HG02588 (cell line): ENCODE measurements around the gene TFF2.

Experiments used
- ATAC-seq: cut with Tn5 transposase; IDR thresholded peaks from one replicate; pipeline ENCODE4 v1.9.1; 2021; ENCODE audit warnings: mild to moderate bottlenecking, moderate library complexity; ENCODE audit not compliant: unreplicated experiment

The TFF2 gene

DNA sequence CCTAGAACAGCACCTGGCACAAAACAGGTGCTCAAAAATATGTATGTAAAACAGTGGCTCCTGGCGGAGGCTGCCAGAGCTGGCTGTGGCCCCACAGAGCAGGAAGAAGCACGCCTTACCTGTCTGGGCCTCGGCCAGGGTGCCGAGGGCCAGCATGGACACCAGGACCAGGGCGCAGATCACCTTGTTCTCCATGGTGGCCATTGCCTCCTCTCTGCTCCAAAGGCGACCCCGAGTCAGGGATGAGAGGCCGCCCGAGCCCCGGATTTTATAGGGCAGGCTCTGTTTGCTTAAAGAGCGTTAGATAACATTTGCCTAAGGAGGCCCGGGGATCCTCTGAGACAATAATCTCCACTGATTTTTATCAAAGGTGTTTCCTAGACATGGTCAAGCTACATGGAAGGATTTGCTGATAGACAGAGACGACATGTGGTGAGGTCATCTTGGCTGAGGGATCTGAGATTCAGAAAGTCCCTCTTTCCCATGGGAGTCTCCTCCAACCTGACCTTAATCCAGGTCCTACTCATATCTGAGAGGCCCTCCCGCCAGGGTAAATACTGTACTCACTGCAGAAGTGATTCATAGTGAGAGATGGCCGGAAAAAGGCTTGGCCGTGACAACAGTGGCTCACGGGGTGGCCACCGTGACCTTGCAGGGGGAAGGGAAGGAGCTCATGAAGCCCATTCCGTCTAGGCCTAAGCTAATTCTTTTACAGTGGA, 15.7 kb upstream of the TFF2 start, which contains the start of gene TFF1:
Gene TFF1 (minus strand): TSS at position 244 of the 719 bp plus-strand sequence. CDS start 40 bp downstream, at position 204.
- ATAC-seq: no peak

DNA sequence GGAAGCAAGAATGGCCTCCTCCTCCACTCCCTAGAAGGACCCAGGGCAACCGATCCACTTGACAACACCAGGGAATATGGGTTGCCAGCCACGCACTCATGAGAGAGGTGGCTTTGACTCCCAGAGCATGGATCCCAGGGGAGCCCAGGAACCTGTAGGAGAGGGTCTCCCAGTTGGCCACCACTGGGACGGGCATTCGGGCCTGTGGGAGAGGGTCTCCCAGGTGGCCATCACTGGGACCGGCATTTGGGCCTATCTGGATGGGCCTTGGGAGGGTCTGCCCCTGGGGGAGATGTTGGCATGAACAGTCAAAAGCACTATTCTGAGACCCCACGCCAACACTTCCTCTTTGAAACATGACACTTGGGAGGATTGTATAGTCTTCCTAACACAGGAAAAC, 15.0 kb upstream of the TFF2 start:
- no peak for ATAC-seq

DNA sequence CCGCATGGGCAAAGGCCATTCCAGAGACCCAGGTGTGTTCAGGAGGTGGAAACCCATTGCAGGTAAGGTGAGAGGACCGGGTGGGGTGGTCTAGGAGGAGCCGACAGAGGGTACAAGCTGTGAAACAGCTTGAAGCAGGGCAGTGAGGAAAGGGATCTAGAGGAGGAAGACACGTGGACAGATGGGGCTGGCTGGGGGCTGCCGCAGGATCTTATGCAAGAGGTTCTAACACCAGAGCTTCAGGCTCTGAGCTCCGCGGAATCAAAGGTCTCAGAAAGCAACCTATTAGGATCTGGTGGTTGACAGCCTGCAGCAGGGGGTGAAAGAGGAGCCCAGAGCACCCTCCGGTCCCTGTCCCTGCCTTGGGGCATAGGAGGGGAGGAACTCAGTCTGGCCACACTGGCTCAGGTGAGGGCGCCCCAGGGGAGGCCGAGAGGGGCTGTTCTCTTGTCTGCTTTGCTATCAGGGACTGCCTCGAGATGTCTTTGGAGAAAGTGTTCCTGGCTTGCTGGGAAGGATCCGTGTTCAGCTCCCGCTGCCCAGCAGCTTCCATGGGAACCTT, 13.6 kb upstream of the TFF2 start:
- no peak for ATAC-seq

DNA sequence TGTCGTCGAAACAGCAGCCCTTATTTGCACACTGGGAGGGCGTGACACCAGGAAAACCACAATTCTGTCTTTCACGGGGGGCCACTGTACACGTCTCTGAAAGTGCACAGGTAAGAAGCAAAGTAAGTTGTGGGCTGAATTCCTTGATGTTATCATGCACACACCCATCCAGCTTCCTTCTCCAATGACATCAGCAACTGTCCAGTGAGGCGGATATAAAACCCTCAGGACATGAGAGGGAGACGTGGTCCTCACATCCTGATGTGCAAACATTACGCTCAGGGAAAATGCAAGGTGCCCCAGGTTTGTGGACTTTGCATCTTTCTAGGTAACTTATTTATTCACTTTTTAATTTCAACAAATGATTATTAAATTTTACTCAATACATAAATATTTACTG, 12.5 kb upstream of the TFF2 start:
- no peak for ATAC-seq

DNA sequence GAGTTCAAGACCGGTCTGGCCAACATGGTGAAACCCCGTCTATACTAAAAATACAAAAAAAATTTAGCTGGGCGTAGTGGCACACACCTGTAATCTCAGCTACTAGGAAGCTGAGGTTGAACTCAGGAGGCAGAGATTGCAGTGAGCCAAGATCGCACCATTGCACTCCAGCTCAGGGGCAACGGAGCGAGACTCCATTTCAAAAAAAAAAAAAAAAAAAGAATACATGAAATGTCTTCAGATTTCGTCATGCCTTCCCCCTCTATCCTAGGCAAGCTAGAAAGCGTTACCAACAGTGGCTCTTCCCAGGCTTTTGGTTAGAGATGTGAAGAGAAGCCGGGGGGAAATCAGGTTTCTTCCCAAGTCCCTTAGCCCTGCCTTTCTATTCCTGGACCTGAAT, 11.9 kb upstream of the TFF2 start:
- no peak for ATAC-seq

DNA sequence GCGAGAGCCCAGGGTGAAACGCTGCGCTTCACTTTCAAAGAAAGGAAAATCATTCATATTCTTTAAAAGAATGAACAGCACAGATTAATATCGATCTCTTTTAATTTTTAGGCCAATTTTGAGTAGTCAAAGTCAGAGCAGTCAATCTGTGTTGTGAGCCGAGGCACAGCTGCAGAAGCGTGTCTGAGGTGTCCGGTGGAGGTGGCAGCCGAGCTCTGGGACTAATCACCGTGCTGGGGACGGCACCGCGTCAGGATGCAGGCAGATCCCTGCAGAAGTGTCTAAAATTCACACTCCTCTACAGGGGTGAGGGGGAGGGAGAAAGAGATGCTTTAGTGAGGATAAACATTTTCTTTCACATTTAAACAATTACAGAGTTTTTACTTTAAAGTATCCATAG, 11.4 kb upstream of the TFF2 start:
- ATAC-seq: no peak

DNA sequence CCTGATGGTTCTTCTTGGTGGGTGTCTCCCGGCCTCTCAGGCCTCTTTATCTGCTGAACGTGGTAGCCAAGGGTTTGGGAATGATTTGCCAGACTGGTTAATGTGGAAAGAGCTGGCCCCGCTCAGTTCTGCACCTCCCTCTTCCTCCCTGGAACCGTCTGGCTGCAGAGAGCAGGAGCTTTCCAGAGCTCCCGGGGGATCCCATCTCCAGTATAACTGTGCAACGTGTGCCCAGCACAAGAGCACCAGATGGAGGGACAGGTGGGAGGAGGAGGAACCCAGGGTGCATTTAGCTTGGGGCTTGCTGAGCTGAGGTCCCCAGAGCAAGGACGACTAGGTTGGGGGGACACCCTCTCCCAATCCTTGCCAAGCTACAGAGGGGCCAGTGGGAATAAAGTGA, 10.5 kb upstream of the TFF2 start:
- no peak for ATAC-seq

DNA sequence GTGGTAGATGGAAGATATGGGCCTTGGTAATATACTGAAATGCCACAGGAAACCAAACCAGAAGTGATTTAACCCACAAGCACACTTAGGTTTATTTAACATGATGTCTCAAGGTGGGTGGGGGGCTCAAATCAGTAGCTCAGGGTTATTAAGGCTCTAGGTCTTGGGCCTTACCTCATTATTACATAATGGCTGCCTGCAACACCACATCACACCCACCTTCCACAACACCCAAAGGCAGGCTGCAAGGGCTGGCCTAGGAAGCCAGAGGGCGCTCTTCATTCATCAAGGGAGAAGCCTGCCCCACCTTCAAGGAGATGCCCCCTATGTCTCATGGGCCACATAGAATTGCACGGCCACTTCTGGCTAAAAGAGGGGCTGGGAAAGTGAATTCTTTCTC, 9.5 kb upstream of the TFF2 start:
- ATAC-seq: no peak

DNA sequence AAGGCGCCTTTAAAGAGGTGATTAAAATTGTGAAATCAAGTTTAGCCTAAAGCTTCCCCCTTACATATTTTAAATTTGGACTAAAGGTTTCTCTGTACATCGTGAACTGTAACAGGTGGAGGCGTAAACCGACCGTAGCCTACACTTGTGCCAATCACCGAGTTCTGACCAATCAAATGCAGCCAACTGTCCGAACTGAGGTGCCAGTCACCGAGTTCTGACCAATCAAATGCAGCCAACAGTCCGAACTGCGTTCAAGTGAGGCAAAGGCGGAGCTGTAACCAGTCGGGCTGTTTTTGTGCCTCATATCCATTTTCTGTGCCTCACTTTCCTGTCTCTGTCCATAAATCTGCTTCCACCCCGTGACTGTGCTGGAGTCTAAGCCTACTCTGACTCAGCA, 8.1 kb upstream of the TFF2 start:
- no peak for ATAC-seq

DNA sequence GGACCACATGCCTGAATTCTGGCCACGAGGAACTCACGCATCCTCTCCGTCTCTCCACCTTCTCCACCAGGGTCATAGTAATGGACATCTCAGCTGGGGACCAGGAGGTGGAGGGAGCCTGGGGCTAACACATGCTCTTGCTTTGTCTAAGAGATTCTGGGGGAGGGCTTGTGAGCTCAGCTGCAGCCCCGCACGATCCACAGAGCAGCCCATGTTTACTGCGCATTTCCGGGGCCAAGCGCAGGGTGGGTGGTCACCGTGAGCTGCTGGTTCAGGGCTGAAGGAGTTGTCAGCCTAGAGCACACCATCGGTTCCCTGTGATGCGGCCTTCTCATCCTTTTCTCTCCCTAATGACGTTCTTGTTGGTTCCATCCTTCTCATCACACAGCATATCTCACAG, 7.5 kb upstream of the TFF2 start:
- ATAC-seq: no peak

DNA sequence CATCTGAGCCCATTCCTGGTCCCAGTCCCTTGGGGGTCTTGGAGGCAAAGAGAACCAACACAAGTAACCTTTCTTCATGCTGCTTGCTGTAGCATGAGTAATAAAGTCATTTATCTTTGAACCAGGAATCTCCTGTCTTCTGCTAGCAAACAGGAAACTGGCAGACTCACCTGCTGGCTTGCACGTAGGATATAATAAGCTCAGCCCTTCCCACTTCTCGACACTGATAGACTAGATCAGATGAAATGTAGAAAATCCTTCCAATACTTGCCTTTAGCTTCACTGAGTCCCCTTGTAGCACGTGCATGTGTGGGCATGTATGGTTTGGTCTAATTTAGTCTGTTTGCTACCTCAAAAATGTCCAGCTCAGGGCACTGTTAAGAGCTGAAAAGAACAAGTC, 6.5 kb upstream of the TFF2 start:
- ATAC-seq: no peak

DNA sequence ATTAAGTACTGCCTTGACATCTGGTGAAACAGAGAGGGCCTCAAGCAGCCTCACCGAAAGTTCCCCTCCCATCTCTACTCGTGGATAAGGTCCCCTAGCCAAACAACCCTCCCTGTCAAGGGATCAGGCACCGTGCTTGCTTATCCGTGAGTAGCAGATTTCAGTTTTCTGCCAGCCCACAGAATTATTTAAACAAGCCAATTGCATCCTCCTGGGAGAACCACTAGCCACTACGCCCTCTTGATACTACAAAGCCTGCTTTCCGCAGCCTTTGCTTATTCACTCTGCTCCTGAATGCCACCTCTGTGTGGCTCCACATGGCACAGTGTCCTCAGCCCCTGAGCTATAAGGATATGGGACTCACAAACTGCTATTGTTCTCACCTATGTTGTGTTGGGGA, 5.9 kb upstream of the TFF2 start:
- ATAC-seq: no peak

DNA sequence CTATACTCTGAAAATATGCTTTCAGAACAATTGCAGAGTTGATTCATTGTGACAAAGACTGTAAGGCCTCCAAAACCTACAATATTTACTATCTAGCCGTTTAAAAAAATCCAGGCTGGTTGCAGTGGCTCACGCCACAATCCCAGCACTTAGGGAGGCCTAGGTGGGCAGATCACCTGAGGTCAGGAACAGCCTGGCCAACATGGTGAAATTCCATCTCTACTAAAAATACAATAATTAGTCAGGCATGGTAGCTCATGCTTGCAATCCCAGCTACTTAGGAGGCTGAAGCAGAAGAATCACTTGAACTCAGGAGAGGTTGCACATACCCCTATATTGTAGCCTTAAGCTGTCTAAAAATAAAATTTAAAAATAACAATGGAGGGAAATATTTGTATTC, 5.3 kb upstream of the TFF2 start:
- no peak for ATAC-seq

DNA sequence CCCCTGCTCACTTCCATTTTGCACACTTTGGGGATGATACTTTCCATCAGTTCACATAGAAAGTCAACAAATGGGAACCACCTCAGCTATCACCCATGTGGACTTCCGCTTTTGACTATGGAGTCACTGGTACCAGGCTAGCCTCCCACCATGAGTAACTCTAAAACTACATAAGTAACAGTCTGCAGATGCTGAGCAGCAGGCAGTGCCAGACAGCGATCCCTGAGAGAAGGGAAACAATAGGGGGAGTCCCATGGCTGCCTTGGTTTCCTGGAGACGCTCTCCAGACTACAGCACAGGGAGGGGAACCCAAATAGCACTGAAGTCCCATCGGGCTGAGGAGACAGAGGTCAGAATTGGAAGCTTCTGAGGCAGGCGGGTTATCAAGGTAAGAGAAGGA, 2.8 kb upstream of the TFF2 start:
- no peak for ATAC-seq

DNA sequence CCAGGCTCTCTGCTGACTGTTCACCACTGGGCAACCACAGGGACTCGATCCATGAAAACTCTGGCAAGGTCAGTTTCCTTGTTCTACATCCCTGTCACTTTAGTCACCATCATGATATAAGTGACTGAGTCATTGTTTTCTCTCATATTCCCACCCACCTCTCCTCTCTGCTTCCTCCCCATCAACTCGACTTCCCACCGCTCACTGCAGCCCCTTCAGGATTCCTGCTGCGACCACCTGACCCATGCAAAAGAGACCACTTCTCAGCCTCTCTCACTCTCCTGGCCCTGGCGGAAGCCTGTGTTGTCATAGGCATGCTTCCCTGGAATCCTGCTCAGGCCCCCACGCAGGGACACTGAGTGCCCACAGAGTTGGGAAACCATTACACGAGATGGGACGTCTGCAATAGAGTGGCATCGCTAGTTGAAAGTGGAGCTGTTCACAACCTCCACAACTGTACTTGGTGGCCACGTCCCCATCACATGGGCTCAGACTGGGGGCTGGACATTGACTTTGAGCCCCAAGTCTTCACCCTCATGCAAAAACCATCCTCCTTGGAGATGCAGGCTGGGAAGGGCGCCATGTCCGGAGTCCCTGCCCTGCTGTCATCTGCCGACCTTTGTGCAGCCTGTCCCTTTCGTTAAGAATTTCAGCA, 1.8 kb upstream of the TFF2 start:
- no peak for ATAC-seq

DNA sequence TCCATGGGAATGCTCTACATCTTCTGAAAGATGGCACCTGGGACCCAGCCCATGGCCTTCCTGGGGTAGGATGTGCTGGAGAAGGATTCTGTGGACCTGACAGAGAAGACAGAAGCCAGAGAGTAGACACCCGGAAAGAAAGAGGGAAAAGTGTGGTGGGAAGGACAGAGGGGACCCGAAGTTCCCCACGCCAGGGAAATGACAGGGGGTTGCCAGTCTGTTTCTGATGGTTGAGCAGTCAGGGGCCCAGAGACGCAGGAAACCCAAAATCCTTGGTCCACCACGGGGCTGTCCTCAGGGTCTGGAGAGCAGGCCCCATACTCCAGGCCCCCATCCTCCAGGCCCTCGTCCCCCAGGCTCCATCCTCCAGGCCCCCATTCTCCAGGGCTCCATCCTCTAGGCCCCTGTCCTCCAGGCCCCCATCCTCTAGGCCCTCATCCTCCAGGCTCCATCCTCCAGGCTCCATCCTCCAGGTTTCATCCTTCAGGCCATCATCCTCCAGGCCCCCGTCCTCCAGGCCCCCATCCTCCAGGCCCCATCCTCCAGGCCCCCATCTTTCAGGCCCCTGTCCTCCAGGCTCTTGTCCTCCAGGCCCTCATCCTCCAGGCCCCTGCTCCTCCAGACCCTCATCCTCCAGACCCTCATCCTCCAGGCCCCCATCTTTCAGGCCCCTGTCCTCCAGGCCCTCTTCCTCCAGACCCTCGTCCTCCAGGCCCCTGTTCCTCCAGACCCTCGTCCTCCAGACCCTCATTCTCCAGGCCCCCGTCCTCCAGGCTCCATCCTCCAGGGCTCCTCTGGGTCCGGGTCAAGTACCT, 1.0 kb upstream of the TFF2 start:
- ATAC-seq: no peak

DNA sequence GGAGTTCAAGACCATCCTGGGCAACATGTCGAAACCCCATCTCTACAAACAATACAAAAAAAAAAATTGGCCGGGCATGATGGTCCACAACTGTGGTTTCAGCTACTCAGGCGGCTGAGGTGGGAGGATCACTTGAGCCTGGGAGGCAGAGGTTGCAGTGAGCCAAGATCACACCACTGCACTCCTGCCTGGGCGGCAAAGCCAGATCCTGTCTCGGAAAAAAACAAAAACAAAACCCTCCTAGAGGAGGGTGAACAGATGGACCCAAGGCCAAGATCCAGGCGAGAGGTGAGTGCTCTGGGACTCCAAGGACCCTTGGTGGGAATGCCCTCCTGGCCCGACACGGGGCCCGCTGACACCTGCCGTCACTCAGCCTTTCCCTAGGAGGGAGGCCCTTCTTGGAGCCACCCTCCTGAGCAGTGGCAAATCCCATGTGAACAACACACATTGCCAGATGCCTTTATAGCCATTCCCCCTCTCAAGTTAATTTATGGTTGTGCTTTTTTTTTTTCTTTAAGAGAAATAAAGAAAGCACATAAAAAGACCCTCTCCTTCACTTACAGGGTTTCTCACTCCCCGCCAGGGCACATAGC, 380 bp downstream of the TFF2 start:
- ATAC-seq: no peak

DNA sequence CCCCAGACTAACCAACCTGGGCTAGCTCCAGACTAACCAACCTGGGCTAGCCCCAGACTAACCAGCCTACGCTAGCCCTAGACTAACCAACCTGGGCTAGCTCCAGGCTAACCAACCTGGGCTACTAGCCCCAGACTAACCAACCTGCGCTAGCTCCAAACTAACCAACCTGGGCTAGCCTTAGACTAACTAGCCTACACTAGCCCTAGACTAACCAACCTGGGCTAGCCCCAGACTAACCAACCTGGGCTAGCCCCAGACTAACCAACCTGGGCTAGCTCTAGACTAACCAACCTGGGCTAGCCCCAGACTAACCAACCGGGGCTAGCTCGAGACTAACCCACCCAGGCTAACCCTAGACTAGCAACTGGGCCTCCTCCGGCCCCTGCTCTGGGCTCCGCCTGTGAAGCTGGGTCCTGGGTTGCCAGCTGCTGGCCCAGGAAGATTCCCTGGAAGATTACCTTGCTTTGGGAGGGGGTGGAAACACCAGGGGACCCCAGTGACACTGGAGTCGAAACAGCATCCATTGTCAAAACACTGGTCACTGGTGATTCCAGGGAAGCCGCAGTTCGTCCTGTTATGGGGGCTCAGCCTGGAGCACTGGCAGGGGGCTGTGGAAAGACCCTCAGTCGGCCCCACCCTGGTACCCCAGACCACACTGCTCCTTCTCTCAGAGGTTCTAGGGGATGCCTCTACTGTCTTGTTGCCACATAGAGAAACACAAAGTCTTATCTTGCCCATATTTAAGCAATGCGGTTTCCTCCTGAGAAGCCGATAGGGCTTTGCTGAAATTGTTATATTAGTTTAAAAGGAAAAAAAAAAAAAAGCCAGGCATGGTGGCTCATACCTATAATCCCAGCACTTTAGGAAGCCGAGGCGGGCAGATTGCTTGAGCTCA, 1.1 kb downstream of the TFF2 start:
- ATAC-seq: no peak

DNA sequence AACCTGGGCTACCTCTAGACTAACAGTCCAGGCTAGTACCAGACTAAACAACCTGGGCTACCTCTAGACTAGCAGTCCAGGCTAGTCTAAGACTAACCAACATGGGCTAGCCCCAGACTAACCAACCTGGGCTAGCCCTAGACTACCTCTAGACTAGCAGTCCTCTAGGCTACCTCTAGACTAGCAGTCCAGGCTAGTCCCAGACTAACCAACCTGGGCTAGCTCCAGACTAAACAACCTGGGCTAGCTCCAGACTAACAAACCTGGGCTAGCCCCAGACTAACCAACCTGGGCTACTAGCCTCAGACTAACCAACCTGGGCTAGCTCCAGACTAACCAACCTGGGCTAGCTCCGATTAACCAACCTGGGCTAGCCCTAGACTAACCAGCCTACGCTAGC, 2.0 kb downstream of the TFF2 start:
- no peak for ATAC-seq

DNA sequence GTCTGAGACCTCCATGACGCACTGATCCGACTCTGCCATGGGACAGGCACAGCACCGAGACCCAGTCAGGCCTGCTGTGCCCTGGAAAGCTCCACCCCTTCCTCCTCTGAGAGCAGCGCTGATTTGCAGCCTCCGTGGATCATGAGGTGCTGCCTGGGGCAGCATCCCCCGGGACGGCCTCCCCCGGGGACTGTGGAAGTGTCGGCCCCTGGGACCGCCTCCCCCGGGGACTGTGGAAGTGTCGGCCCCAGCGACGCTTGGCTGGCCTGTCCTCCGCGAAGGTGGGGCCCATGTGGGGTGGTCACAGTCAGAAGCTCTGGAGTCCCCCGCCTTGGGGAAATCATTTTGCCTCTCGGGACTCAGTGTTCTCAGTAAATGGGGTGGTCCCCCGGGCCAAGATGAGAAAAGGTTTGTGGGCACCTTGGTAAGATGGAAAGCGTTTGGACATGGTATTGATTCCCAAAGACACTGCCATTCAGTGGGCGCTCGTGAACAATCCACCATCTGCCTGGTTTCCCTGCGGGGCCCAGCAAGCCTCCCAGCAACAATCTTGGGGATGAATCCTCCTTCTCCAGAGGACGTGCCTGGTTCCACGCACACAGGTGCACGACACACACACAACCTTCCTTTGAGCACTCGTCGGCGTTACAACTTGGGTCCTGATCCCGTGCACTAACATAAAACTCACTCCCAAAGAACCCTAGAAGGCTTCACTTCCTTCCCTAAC, 3.0 kb downstream of the TFF2 start:
- ATAC-seq: no peak
